ENCODE results near the gene IFFO2.

IFFO2 gene

GRCh38 chr1:18981242-18981641, 24.8 kb upstream of the IFFO2 start:
- no peak overlapping the region for H3K27ac Mint-ChIP-seq
- H3K27me3 Mint-ChIP-seq: peaks cover 45% of the 10 kb centered on the region
- H3K36me3 Mint-ChIP-seq (ENCODE audit: low read depth): no peaks in the 10 kb centered on the region
- no peak overlapping the region for H3K4me3 Mint-ChIP-seq
- peaks cover 19% of the 10 kb centered on the region for H3K9me3 Mint-ChIP-seq
- H3K4me1 Mint-ChIP-seq (ENCODE audit: low read depth): no peaks in the 10 kb centered on the region

GRCh38 chr1:18978706-18979105, 22.2 kb upstream of the IFFO2 start:
- Mint-ChIP-seq H3K9me3 (peaks cover 19% of the 10 kb centered on the region), H3K4me1 (ENCODE audit: low read depth) (no peaks in the 10 kb centered on the region), H3K27me3 (peaks cover 38% of the 10 kb centered on the region), H3K27ac (no peak overlapping the region), H3K36me3 (ENCODE audit: low read depth) (no peaks in the 10 kb centered on the region), H3K4me3 (no peak overlapping the region)

GRCh38 chr1:18977428-18977827, 21.0 kb upstream of the IFFO2 start:
- Mint-ChIP-seq H3K4me3 (no peak overlapping the region), H3K4me1 (ENCODE audit: low read depth) (peaks cover 3% of the 10 kb centered on the region), H3K36me3 (ENCODE audit: low read depth) (no peaks in the 10 kb centered on the region), H3K27me3 (peaks cover 33% of the 10 kb centered on the region), H3K27ac (no peak overlapping the region), H3K9me3 (peaks cover 19% of the 10 kb centered on the region)

GRCh38 chr1:18976096-18976495, 19.6 kb upstream of the IFFO2 start:
- Mint-ChIP-seq H3K27me3 (peaks cover 24% of the 10 kb centered on the region), H3K27ac (no peak overlapping the region), H3K4me1 (ENCODE audit: low read depth) (peaks cover 5% of the 10 kb centered on the region), H3K36me3 (ENCODE audit: low read depth) (no peaks in the 10 kb centered on the region), H3K4me3 (no peak overlapping the region), H3K9me3 (peaks cover 15% of the 10 kb centered on the region)

- Mint-ChIP-seq H3K27ac (no peak overlapping the region), H3K9me3 (peaks cover under 1% of the 10 kb centered on the region), H3K4me3 (no peak overlapping the region), H3K27me3 (peaks cover 10% of the 10 kb centered on the region), H3K36me3 (ENCODE audit: low read depth) (no peaks in the 10 kb centered on the region), H3K4me1 (ENCODE audit: low read depth) (peaks cover 5% of the 10 kb centered on the region)
These were observed 18.1 kb upstream of the IFFO2 start for GRCh38 chr1:18974606-18975005.

- Mint-ChIP-seq H3K27me3 (peaks cover 7% of the 10 kb centered on the region), H3K4me1 (ENCODE audit: low read depth) (peaks cover 5% of the 10 kb centered on the region), H3K9me3 (no peaks in the 10 kb centered on the region), H3K4me3 (no peak overlapping the region), H3K36me3 (ENCODE audit: low read depth) (no peaks in the 10 kb centered on the region), H3K27ac (no peak overlapping the region)
These were observed 17.5 kb upstream of the IFFO2 start for GRCh38 chr1:18974005-18974404.

GRCh38 chr1:18973446-18973955, 17.0 kb upstream of the IFFO2 start:
- Mint-ChIP-seq H3K27ac (no peak overlapping the region), H3K27me3 (peaks cover 5% of the 10 kb centered on the region), H3K4me3 (no peak overlapping the region), H3K9me3 (no peaks in the 10 kb centered on the region), H3K4me1 (ENCODE audit: low read depth) (peaks cover 5% of the 10 kb centered on the region), H3K36me3 (ENCODE audit: low read depth) (peaks cover 2% of the 10 kb centered on the region)

DNA sequence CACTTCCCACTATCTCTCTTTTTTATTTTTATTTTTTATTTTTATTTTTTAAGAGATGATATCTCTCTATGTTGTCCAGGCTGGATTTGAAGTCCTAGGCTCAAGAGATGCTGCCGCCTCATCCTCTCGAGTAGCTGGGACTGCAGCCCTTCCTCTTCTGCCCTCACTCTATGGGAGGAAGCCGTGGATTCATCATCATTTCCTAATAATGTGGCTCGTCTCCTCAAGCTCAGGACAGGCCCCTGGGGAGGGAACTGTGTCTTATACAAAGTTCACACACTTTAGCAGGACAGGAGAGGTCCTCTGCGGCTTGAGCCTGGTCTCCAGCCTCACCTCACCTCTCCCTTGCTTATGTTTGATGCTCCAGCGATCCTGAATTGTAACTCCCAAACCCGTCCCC, 16.5 kb upstream of the IFFO2 start:
- no peak overlapping the region for H3K27ac Mint-ChIP-seq
- H3K27me3 Mint-ChIP-seq: peaks cover 5% of the 10 kb centered on the region
- H3K4me1 Mint-ChIP-seq (ENCODE audit: low read depth): peaks cover 5% of the 10 kb centered on the region
- no peak overlapping the region for H3K4me3 Mint-ChIP-seq
- peaks cover 3% of the 10 kb centered on the region for H3K36me3 Mint-ChIP-seq (ENCODE audit: low read depth)
- H3K9me3 Mint-ChIP-seq: no peaks in the 10 kb centered on the region

DNA sequence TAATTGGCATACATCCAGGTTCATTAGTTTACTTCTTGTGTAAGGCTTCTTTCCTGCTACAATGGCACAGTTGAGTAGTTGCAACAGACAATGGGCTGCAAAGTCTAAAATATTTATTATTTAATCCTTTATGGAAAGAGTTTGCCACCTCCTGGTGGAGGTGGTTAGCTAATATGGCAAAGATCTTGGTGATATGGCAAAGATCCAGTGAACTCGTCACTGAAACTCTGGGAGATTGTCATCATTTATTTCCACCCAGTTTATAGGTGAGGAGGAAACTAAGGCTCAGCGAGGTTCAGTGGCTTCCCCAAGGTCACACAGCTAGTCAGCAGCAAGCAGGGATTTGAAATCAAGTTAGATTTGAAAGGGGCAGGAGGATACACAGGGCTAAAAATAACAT, 16.1 kb upstream of the IFFO2 start:
- Mint-ChIP-seq H3K27ac (no peak overlapping the region), H3K4me1 (ENCODE audit: low read depth) (peaks cover 5% of the 10 kb centered on the region), H3K27me3 (peaks cover 4% of the 10 kb centered on the region), H3K36me3 (ENCODE audit: low read depth) (peaks cover 3% of the 10 kb centered on the region), H3K9me3 (no peaks in the 10 kb centered on the region), H3K4me3 (no peak overlapping the region)

- Mint-ChIP-seq H3K4me3 (no peak overlapping the region), H3K9me3 (no peaks in the 10 kb centered on the region), H3K36me3 (ENCODE audit: low read depth) (peaks cover 3% of the 10 kb centered on the region), H3K27ac (no peak overlapping the region), H3K27me3 (peaks cover 4% of the 10 kb centered on the region), H3K4me1 (ENCODE audit: low read depth) (peaks cover 11% of the 10 kb centered on the region)
These were observed 14.3 kb upstream of the IFFO2 start for GRCh38 chr1:18970762-18971161.

GRCh38 chr1:18970358-18970757, 13.9 kb upstream of the IFFO2 start:
- H3K4me3 Mint-ChIP-seq: no peak overlapping the region
- H3K36me3 Mint-ChIP-seq (ENCODE audit: low read depth): peaks cover 3% of the 10 kb centered on the region
- H3K27ac Mint-ChIP-seq: no peak overlapping the region
- H3K27me3 Mint-ChIP-seq: peaks cover 4% of the 10 kb centered on the region
- peaks cover 15% of the 10 kb centered on the region for H3K4me1 Mint-ChIP-seq (ENCODE audit: low read depth)
- H3K9me3 Mint-ChIP-seq: no peaks in the 10 kb centered on the region

DNA sequence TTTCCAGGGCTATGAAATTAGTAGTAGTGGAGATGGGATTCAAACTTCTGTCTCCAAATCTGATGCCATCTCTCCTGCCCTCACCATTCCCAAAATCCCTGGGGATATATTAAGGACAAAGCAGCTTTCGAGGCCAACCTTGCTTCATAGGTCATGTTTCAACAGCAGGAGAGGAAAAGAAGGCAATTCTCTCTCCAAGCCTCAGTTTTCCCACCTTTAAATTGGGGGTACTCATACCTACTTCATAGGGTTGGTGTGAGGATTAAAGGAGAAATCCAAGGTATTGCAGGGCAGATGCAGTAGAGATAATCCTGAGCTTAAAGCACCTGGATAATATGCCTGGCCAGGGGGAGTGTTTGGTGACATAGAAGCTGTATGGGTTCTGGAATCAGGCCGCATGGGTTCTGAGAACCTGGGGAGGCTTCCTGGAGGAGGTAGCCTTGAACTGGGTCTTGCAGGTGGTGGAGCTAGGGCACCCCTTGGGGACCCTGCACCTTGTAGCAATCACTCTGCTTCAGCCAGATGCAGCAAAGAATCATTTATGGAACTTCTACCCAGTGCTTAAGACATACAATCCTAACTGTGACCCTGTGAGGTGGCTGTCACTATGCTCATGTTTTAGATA, 10.7 kb upstream of the IFFO2 start:
- H3K36me3 Mint-ChIP-seq (ENCODE audit: low read depth): peaks cover 3% of the 10 kb centered on the region
- H3K4me1 Mint-ChIP-seq (ENCODE audit: low read depth): peaks cover 14% of the 10 kb centered on the region
- peak overlapping the region; percentile 45 for H3K27ac Mint-ChIP-seq
- H3K4me3 Mint-ChIP-seq: no peak overlapping the region
- peaks cover 4% of the 10 kb centered on the region for H3K27me3 Mint-ChIP-seq
- no peaks in the 10 kb centered on the region for H3K9me3 Mint-ChIP-seq

GRCh38 chr1:18965206-18966173, 9.0 kb upstream of the IFFO2 start:
- H3K4me3 Mint-ChIP-seq: no peak overlapping the region
- H3K27ac Mint-ChIP-seq: peak overlapping the region; percentile 76
- peaks cover 6% of the 10 kb centered on the region for H3K27me3 Mint-ChIP-seq
- peaks cover 14% of the 10 kb centered on the region for H3K4me1 Mint-ChIP-seq (ENCODE audit: low read depth)
- H3K36me3 Mint-ChIP-seq (ENCODE audit: low read depth): peaks cover 3% of the 10 kb centered on the region
- no peaks in the 10 kb centered on the region for H3K9me3 Mint-ChIP-seq

DNA sequence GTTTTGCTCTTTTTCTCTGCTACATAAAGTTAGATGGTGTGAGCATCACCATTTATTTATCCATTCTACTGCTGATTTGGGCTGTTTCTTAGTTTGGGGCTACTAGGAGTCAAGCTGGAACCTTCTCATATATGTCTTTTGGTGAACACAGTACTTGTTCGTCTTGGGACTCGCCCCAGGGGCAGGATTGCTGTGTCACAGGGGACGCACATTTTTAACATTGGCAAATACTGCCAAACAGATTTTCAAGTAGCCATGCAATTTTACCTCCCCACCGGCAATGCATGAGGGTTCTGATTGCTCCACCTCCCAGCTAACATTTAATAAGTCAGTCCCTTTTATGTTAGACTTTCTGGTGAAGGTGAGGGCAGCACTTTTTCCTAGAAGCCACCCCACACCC, 7.5 kb upstream of the IFFO2 start:
- H3K36me3 Mint-ChIP-seq (ENCODE audit: low read depth): peaks cover 3% of the 10 kb centered on the region
- H3K4me3 Mint-ChIP-seq: no peak overlapping the region
- peaks cover 19% of the 10 kb centered on the region for H3K4me1 Mint-ChIP-seq (ENCODE audit: low read depth)
- H3K27ac Mint-ChIP-seq: no peak overlapping the region
- peaks cover 8% of the 10 kb centered on the region for H3K27me3 Mint-ChIP-seq
- H3K9me3 Mint-ChIP-seq: no peaks in the 10 kb centered on the region

Data from stimulated activated naive CD8-positive, alpha-beta T cell treated with anti-CD3 and anti-CD28 coated beads, Interleukin-15, Interleukin-2, amounts not matched to agents 100 ng/mL and 50 ng/mL, for 24 hours (primary cell).